HG03064 (cell line): ENCODE measurements around the gene SELENOO.
"Not testable (repeated sequence)": the region's sequence is repeated elsewhere in the genome, so short reads cannot be mapped to it uniquely, and the experiment has no call there.

Experiments used
- ATAC-seq: cut with Tn5 transposase; IDR thresholded peaks from one replicate; pipeline ENCODE4 v1.9.1; 2021; ENCODE audit warnings: low read depth; ENCODE audit not compliant: unreplicated experiment

The SELENOO gene

DNA sequence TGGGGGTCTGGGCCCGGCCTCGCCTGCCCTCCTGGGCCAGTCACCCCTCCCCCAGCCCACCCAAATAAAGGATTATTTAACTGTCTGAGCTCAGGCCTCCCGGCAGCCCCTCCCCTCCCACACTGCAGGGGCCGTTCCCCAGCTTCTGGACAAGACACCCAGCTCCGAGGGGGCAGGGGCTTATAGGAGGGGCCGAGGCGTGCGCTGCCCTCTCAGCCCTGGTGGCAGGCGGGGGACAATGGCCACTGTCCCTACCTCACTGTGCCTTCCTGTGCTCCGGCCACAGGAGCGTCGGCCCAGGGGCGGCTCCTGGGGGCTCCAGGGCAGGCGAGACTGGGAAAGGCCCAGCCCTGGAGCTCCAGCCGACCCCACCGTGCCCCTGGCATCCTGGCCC, 2.2 kb upstream of the SELENOO start:
- no peak for ATAC-seq

DNA sequence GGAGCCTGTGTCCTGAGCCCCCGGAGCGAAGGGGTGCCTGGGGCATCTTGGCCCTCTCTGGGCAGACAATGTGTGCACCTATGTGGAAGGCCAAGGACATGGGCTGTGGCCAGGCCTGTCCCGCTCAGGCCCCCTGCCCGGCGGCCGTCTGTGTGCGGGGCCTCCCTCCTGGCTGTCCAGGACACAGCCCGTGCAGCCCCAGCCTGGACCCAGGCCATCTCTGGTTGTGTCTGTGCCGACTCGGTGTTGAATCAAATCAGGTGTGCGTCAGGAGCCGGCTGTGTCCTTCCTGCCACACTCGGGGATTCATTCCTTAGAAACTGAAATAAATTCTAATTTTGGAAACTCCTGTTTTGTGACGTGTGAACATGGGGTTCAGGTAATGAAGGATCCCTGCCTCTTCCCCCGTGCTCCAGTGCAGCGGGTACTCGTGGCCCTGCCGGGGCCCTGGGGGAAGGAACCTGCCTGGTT, 1.5 kb upstream of the SELENOO start:
- ATAC-seq, result no peak

GRCh38 chr22:50199829-50200460, 866 bp upstream of the SELENOO start:
- peak; percentile 17 for ATAC-seq

DNA sequence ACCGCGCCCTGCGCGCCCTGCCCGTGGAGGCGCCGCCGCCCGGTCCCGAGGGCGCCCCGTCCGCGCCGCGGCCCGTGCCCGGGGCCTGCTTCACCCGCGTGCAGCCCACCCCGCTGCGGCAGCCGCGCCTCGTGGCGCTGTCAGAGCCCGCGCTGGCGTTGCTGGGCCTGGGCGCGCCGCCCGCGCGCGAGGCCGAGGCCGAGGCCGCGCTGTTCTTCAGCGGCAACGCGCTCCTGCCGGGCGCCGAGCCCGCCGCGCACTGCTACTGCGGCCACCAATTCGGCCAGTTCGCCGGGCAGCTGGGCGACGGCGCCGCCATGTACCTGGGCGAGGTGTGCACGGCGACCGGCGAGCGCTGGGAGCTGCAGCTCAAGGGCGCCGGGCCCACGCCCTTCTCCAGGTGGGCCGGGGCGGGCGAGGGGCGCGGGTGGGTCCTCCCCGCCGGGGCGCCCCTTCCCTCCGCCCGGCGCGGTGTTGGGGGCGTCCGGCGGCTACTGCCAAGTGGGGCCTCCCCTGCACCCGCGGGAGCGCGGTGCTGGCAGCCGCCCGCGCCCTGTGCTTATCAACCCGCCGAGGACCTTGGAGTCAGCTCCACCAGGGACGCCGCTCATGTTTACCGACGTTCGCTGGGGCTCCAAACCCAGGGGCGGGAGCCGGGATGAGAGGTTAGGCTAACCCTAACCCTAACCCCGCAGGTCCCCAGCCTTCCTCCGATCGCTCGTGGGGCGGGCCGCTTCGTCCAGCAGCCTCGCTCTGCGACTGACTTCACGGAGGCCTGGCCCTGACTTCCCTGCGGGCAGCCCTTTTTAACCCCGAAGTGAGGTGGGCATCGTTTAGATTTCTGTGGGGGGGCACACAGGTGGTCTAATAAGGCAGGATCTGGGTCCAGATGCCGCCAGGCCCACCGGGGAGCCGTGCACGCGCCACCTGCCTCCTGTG, 649 bp downstream of the SELENOO start:
- ATAC-seq, result peak; percentile 7

DNA sequence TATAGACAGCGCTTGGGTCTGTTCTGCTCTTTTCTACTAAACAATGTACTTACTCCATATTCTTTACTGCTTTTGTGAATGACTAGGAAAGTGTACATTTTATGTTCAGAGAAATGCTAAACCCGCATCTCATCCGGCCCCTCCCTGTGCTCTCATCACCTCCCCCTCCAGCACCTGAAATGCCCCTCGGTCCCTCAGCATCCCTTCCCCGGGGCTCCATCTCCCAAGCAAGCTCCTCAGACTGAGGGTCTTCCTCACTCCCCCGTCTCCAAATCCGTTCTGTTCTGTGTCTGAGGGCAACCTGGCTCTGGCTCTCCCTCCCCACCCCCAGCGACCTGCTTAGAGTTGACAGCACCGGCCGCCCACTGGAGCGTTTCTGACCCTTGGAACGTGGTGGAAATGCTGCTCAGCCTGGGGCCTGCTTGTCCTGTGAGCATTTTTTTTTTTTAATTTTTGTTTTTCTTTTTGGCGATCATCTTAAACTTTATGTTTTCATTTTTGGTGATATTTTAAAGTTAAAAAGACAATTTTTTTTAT, 1.4 kb downstream of the SELENOO start:
- no peak for ATAC-seq

GRCh38 chr22:50203288-50203687, 2.5 kb downstream of the SELENOO start:
- ATAC-seq, result no peak

DNA sequence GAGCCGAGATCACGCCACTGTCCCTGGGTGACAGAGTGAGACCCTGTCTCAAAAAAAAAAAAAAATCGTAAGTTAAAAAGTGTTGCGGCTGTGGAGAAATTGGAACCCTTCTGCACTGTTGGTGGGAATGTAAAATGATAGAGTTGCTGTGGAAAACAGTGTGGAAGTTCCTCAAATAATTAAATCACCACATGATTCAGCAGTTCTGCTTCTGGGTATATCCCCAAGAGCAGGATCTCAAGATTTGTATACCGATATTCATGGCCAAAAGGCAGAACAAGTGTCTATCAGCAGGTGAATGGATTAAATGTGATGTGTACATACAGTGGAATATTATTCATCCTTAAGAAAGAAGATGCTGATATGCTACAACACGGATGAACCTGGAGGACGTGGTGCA, 3.8 kb downstream of the SELENOO start:
- ATAC-seq, result no peak

DNA sequence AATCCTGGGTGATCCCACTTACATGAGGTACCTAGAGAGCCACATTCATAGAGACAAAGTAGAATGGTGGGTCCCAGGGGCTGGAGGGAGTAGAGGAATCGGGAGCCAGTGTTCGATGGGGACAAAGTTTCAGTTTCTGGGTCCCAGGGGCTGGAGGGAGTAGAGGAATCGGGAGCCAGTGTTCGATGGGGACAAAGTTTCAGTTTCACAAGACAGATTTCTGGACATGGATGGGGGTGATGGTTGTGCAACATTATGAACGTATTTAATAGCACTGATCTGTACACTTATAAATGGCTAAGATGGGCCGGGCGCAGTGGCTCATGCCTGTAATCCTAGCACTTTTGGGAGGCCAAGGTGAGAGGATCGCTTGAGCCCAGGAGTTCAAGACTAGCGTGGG, 4.2 kb downstream of the SELENOO start:
- not testable (repeated sequence) for ATAC-seq

- ATAC-seq, result no peak
These were observed 5.2 kb downstream of the SELENOO start for GRCh38 chr22:50205781-50206569.

GRCh38 chr22:50206599-50206998, 5.8 kb downstream of the SELENOO start:
- ATAC-seq, result no peak

- no peak for ATAC-seq
These were observed 6.8 kb downstream of the SELENOO start for GRCh38 chr22:50207383-50208140.

DNA sequence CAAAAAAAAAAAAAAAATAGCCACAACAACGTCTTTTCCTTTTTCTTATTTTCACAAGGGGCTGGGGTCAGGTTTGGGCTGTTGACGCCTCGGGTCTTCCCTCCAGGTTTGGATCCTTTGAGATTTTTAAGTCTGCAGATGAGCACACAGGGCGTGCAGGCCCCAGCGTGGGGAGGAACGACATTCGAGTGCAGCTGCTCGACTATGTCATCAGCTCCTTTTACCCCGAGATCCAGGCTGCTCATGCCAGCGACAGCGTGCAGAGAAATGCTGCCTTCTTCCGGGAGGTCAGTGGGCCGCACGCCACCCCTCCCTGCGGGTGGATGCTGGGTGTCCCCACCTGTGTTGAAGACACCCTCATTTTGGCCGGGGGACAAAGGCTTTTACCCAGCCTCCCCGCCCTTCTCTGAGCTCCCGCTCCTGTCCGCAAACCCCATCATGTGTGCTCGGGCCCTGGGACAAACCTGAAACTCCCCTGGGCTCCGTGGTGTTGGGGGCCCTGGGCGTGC, 7.7 kb downstream of the SELENOO start:
- ATAC-seq, result no peak

- no peak for ATAC-seq
These were observed 8.4 kb downstream of the SELENOO start for GRCh38 chr22:50208939-50209892.

GRCh38 chr22:50209893-50210292, 9.1 kb downstream of the SELENOO start:
- ATAC-seq, result no peak

GRCh38 chr22:50210378-50211139, 9.7 kb downstream of the SELENOO start:
- ATAC-seq, result no peak

DNA sequence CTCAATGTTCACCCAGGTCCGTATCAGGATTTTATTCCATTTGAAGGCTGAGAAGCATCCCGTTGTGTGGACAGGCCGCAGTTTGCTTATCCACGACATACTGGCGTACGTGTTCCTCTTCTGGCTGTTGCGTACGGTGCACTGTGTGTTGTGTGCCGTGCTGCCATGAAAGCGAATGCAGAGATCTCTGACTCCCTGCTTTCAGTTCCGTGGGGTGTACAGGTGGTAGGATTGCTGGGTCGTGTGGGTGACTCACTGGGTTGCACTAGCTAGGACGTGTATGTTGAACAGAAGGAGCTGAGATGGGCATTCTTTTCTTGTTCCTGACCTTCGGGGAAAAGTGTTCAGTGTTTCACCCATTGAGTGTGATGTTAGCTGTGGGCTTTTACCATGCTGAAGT, 10.3 kb downstream of the SELENOO start:
- ATAC-seq, result no peak

GRCh38 chr22:50213263-50213662, 12.5 kb downstream of the SELENOO start:
- no peak for ATAC-seq
